HepG2 (cell line): ENCODE measurements around the gene ATP6V1F. TPM values are rescaled to one million over a fixed set of nuclear protein-coding genes. Genes with fewer than 3 reads are reported as not detected.

Experiments used
- ATAC-seq: fragments of 200-7000 bp; cut with Tn5 transposase; 3 replicates; pipeline ENCODE4 v1.9.1; 2020; ENCODE audit warnings: mild to moderate bottlenecking, moderate library complexity
- BruUV-seq: library from RNA; stranded (reverse); fragments of 400-500 nt; replicated peaks from 2 replicates; lab custom pipeline; 2021; lab: Mats Ljungman, UMichigan
- CTCF ChIA-PET: fragments of 300-600 bp; formaldehyde crosslinking; extraction: SDS; loops from one replicate; lab custom pipeline; 2021; ENCODE audit warnings: low total read pairs, inconsistent platforms, low intra/inter-chr PET ratio; lab: Yijun Ruan, JAX
- POLR2A ChIA-PET: fragments of 350-600 bp; sonication (Branson Sonifier 250); formaldehyde crosslinking; loops from one replicate; lab custom pipeline; 2020; ENCODE audit warnings: antibody characterized with exemption, inconsistent platforms; lab: Yijun Ruan, JAX
- DNase-seq: peaks from one replicate; pipeline ENCODE4 v3.0.0-alpha.2; 2015; ENCODE audit warnings: low spot score
- FAIRE-seq: peaks from 3 replicates; lab custom pipeline; 2011; peaks lifted over from hg19 to GRCh38; lab: Jason Lieb, UNC
- H2AFZ ChIP-seq: one replicate; pipeline ENCODE4 v1.6.1; 2011; ENCODE audit warnings: low read length, inconsistent platforms
- H3K27ac ChIP-seq: fragments of 300-600 bp; 3 replicates; pipeline ENCODE4 v1.8.0; 2011; ENCODE audit warnings: mixed run types, mild to moderate bottlenecking, mixed read lengths, low read length, inconsistent platforms; ENCODE audit not compliant: insufficient read depth; ENCODE audit errors: extremely low read length
- H3K27me3 ChIP-seq, 2 experiments: fragments of 200-600 bp in 1 of 2; 2 replicates in 1 of 2; 3 replicates in 1 of 2; pipeline versions ENCODE4 v1.6.0 to v1.8.0; 2011; ENCODE audit warnings: low read length in 2 of 2, mild to moderate bottlenecking in 2 of 2, moderate library complexity in 2 of 2, inconsistent platforms in 1 of 2; ENCODE audit not compliant: insufficient read depth in 2 of 2, control insufficient read depth in 1 of 2
- H3K36me3 ChIP-seq, 2 experiments: fragments of 200-600 bp in 1 of 2; replicated peaks in 1 of 2; 2 replicates in 1 of 2; 3 replicates in 1 of 2; pipeline versions ENCODE4 v1.5.1 to v1.8.0; 2011; ENCODE audit warnings: low read length in 2 of 2, inconsistent platforms in 1 of 2; ENCODE audit not compliant: insufficient read depth in 2 of 2, control insufficient read depth in 1 of 2
- H3K4me1 ChIP-seq: 2 replicates; pipeline ENCODE4 v1.5.1; 2012; ENCODE audit warnings: low read length, inconsistent platforms; ENCODE audit not compliant: insufficient read depth
- H3K4me2 ChIP-seq: 2 replicates; pipeline ENCODE4 v1.6.0; 2011; ENCODE audit warnings: low read depth, low read length, inconsistent platforms
- H3K4me3 ChIP-seq, 3 experiments: fragments of 200-600 bp in 1 of 3; sonication (generic), shearing (Covaris generic) in 1 of 3; replicated peaks in 1 of 3; 2 replicates each; pipeline ENCODE4 v1.5.1; 2011 to 2016; ENCODE audit warnings: low read length in 3 of 3, inconsistent platforms in 2 of 3, low read depth in 2 of 3, mild to moderate bottlenecking in 2 of 3, control low read depth in 1 of 3, mixed read lengths in 1 of 3; ENCODE audit not compliant: insufficient read depth in 1 of 3
- H3K79me2 ChIP-seq: one replicate; pipeline ENCODE4 v1.6.1; 2011; ENCODE audit warnings: low read length, inconsistent platforms; ENCODE audit not compliant: insufficient read depth
- H3K9ac ChIP-seq: 2 replicates; pipeline ENCODE4 v1.6.0; 2011; ENCODE audit warnings: mild to moderate bottlenecking, low read depth, low read length, inconsistent platforms; ENCODE audit not compliant: insufficient read depth
- H3K9me3 ChIP-seq: 2 replicates; pipeline ENCODE4 v1.5.1; 2012; ENCODE audit warnings: mild to moderate bottlenecking, low read length
- H4K20me1 ChIP-seq: 2 replicates; pipeline ENCODE4 v1.6.0; 2011; ENCODE audit warnings: inconsistent platforms, mild to moderate bottlenecking, low read length, moderate library complexity; ENCODE audit not compliant: insufficient read depth
- ADNP ChIP-seq: sonication (generic); formaldehyde crosslinking; IDR thresholded peaks from 2 replicates; pipeline ENCODE4 v1.4.0; 2020; ENCODE audit warnings: missing genetic modification reagents
- ATM ChIP-seq: fragments of 450-650 bp; IDR thresholded peaks from 2 replicates; pipeline ENCODE4 v1.7.1; 2017; ENCODE audit warnings: mild to moderate bottlenecking, borderline replicate concordance
- FOXC1 ChIP-seq: sonication (generic); formaldehyde crosslinking; IDR thresholded peaks from 2 replicates; pipeline ENCODE4 v1.8.0; 2022; ENCODE audit warnings: mild to moderate bottlenecking, missing genetic modification reagents, borderline replicate concordance
- NPAS2 ChIP-seq: sonication (generic); formaldehyde crosslinking; IDR thresholded peaks from 2 replicates; pipeline ENCODE4 v1.8.0; 2022; ENCODE audit warnings: mild to moderate bottlenecking, missing genetic modification reagents, borderline replicate concordance
- RBM22 ChIP-seq: fragments of 200-400 bp; formaldehyde crosslinking; optimal IDR thresholded peaks from 2 replicates; pipeline ENCODE3; 2017; ENCODE audit warnings: mild to moderate bottlenecking, low read length, moderate library complexity
- RCOR2 ChIP-seq: IDR thresholded peaks from 2 replicates; pipeline ENCODE4 v1.6.1; 2016; ENCODE audit warnings: missing biosample characterization, missing genetic modification reagents
- TOE1 ChIP-seq: sonication (generic); formaldehyde crosslinking; IDR thresholded peaks from 2 replicates; pipeline ENCODE4 v1.4.0; 2020; ENCODE audit warnings: mild to moderate bottlenecking, missing genetic modification reagents
- ZNF350 ChIP-seq: sonication (generic); formaldehyde crosslinking; IDR thresholded peaks from 2 replicates; pipeline ENCODE4 v1.4.0; 2020; ENCODE audit warnings: mild to moderate bottlenecking, low read depth, missing genetic modification reagents, borderline replicate concordance
- ZNF552 ChIP-seq: sonication (generic); formaldehyde crosslinking; IDR thresholded peaks from 2 replicates; pipeline ENCODE4 v1.9.0; 2022; ENCODE audit warnings: missing genetic modification reagents, mild to moderate bottlenecking, borderline replicate concordance
- ZNF558 ChIP-seq: sonication (generic); formaldehyde crosslinking; IDR thresholded peaks from 2 replicates; pipeline ENCODE4 v1.9.0; 2022; ENCODE audit warnings: mild to moderate bottlenecking, missing genetic modification reagents, borderline replicate concordance
- ZNF773 ChIP-seq: sonication (generic); formaldehyde crosslinking; IDR thresholded peaks from 2 replicates; pipeline ENCODE4 v1.4.0; 2020; ENCODE audit warnings: missing genetic modification reagents, borderline replicate concordance
- WGBS: methylation state at CpG from one replicate; pipeline ENCODE4 v1.1.6; 2017; ENCODE audit warnings: low lambda C conversion rate; 5-methylcytosine and 5-hydroxymethylcytosine counted together
- in situ Hi-C: cut with HindIII; loops from 2 replicates; pipeline ENCODE4 v1.10.0; 2017; ENCODE audit warnings: low pct_unique_long_range_greater_than_20kb; ENCODE audit not compliant: extremely low pct_ligation_motif_present
- intact Hi-C: fragments of 100-400 bp; cut with micrococcal nuclease; formaldehyde crosslinking; loops from one replicate; pipeline ENCODE4 v1.10.0; 2022; ENCODE audit not compliant: unreplicated experiment
- polyA plus RNA-seq, 8 experiments: library from polyadenylated mRNA; depleted of rRNA in 3 of 8; stranded (reverse) in 7 of 8; unstranded in 1 of 8; fragments of >200 nt; fragmentation: Illumina TruSeq in 4 of 8; extraction: Trizol in 4 of 8; gene quantifications; 2 replicates each; pipeline versions ENCODE4 v1.2.1 to v1.2.3, GENCODE V29; 2011 to 2016; ENCODE audit warnings: low read depth in 4 of 8, missing spikeins in 1 of 8, mixed read lengths in 1 of 8; ENCODE audit not compliant: insufficient read depth in 1 of 8
- total RNA-seq, 5 experiments: library from RNA; depleted of rRNA; stranded (reverse); fragments of >200 nt; fragmentation: Illumina TruSeq; extraction: Trizol; gene quantifications; 2 replicates each; pipeline ENCODE4 v1.2.3, GENCODE V29; 2016; ENCODE audit warnings: low read depth in 1 of 5
- TF ChIP-seq, protein P1 (sequence below): sonication (generic); formaldehyde crosslinking; IDR thresholded peaks from 2 replicates; pipeline ENCODE4 v1.4.0; 2020; ENCODE audit warnings: missing genetic modification reagents
- TF ChIP-seq, protein P2 (sequence below): sonication (generic); formaldehyde crosslinking; conservative IDR thresholded peaks from 2 replicates; pipeline ENCODE4 v1.8.0; 2022; ENCODE audit warnings: missing genetic modification reagents
- TF ChIP-seq, protein P3 (sequence below): sonication (generic); formaldehyde crosslinking; IDR thresholded peaks from 2 replicates; pipeline ENCODE4 v1.8.0; 2022; ENCODE audit warnings: mild to moderate bottlenecking, missing genetic modification reagents, moderate library complexity
- TF ChIP-seq, protein P4 (sequence below): sonication (generic); formaldehyde crosslinking; conservative IDR thresholded peaks from 2 replicates; pipeline ENCODE4 v1.8.1; 2023; ENCODE audit warnings: missing genetic modification reagents
- TF ChIP-seq, protein P5 (sequence below): IDR thresholded peaks from 2 replicates; pipeline ENCODE4 v1.6.1; 2018; ENCODE audit warnings: missing genetic modification reagents

Gene ATP6V1F
- total and polyA plus RNA-seq, 2 of the 13 experiments (the other 11 are each of a cell fraction or from before 2014, with no cell fraction given): 87.2 to 132 TPM

DNA sequence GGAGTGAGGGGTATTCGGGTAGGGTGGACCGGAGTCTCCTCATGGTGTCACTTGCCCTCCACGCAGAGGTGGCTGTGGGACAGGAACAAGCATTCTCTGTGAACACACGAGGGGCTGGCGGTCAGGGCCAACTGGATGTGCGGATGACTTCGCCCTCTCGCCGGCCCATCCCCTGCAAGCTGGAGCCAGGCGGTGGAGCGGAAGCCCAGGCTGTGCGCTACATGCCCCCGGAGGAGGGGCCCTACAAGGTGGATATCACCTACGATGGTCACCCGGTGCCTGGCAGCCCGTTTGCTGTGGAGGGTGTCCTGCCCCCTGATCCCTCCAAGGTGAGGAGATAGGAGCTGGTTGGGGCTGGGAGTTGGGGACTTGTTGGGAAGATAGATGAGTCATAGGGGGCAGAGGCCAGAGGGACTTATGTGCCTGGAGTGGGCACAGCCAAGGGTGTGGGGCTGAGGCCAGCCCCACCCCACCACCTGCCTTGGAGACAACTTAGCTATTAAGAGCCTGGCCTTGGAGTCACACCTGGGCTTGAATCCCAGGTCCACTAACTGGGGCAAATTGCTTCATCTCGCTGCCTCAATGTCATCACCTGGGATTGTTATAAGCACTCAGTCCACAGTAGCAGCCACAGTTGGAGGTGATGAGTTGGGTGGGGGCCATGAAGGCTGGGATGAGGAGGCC lies 18.6 kb upstream of the ATP6V1F start:
- Histone ChIP-seq H3K27me3 (peaks cover 5 to 12% of the 10 kb centered on the region in 2 experiments; a peak in 2 of 5 replicates), H3K9me3 (no peaks in the 10 kb centered on the region), H3K4me2 (no peak overlapping the region), H3K4me3 (no peak overlapping the region), H3K4me1 (peaks cover 11% of the 10 kb centered on the region), H2AFZ (no peak overlapping the region), H3K79me2 (no peaks in the 10 kb centered on the region), H3K27ac (no peak overlapping the region), H3K9ac (no peak overlapping the region), H4K20me1 (no peaks in the 10 kb centered on the region), H3K36me3 (no peaks in the 10 kb centered on the region)
- in situ Hi-C loops: no loop called here
- ChIA-PET POLR2A (no interaction called here), CTCF (interaction anchor here (3.0 kb wide), 1 partner anchor 40 kb away, joined by 13 read pairs; no protein-coding TSS in a partner anchor)
- no peak for DNase-seq
- TF ChIP-seq, protein P1, sequence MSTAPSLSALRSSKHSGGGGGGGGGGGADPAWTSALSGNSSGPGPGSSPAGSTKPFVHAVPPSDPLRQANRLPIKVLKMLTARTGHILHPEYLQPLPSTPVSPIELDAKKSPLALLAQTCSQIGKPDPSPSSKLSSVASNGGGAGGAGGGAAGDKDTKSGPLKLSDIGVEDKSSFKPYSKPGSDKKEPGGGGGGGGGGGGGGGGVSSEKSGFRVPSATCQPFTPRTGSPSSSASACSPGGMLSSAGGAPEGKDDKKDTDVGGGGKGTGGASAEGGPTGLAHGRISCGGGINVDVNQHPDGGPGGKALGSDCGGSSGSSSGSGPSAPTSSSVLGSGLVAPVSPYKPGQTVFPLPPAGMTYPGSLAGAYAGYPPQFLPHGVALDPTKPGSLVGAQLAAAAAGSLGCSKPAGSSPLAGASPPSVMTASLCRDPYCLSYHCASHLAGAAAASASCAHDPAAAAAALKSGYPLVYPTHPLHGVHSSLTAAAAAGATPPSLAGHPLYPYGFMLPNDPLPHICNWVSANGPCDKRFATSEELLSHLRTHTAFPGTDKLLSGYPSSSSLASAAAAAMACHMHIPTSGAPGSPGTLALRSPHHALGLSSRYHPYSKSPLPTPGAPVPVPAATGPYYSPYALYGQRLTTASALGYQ (CRISPR knock-in tag): no peak
- TF ChIP-seq RCOR2 (CRISPR knock-in tag) (no peak), ATM (no peak), RBM22 (no peak), ZNF552 (CRISPR knock-in tag) (no peak), ZNF350 (CRISPR knock-in tag) (no peak), TOE1 (no peak), NPAS2 (CRISPR knock-in tag) (no peak), ZNF773 (CRISPR knock-in tag) (no peak), ADNP (CRISPR knock-in tag) (no peak), FOXC1 (CRISPR knock-in tag) (no peak), ZNF558 (no peak)
- TF ChIP-seq, protein P2, sequence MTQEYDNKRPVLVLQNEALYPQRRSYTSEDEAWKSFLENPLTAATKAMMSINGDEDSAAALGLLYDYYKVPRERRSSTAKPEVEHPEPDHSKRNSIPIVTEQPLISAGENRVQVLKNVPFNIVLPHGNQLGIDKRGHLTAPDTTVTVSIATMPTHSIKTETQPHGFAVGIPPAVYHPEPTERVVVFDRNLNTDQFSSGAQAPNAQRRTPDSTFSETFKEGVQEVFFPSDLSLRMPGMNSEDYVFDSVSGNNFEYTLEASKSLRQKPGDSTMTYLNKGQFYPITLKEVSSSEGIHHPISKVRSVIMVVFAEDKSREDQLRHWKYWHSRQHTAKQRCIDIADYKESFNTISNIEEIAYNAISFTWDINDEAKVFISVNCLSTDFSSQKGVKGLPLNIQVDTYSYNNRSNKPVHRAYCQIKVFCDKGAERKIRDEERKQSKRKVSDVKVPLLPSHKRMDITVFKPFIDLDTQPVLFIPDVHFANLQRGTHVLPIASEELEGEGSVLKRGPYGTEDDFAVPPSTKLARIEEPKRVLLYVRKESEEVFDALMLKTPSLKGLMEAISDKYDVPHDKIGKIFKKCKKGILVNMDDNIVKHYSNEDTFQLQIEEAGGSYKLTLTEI (CRISPR knock-in tag): no peak
- TF ChIP-seq, protein P3, sequence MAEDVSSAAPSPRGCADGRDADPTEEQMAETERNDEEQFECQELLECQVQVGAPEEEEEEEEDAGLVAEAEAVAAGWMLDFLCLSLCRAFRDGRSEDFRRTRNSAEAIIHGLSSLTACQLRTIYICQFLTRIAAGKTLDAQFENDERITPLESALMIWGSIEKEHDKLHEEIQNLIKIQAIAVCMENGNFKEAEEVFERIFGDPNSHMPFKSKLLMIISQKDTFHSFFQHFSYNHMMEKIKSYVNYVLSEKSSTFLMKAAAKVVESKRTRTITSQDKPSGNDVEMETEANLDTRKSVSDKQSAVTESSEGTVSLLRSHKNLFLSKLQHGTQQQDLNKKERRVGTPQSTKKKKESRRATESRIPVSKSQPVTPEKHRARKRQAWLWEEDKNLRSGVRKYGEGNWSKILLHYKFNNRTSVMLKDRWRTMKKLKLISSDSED (CRISPR knock-in tag): no peak
- TF ChIP-seq, protein P4, sequence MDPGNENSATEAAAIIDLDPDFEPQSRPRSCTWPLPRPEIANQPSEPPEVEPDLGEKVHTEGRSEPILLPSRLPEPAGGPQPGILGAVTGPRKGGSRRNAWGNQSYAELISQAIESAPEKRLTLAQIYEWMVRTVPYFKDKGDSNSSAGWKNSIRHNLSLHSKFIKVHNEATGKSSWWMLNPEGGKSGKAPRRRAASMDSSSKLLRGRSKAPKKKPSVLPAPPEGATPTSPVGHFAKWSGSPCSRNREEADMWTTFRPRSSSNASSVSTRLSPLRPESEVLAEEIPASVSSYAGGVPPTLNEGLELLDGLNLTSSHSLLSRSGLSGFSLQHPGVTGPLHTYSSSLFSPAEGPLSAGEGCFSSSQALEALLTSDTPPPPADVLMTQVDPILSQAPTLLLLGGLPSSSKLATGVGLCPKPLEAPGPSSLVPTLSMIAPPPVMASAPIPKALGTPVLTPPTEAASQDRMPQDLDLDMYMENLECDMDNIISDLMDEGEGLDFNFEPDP: no peak
- TF ChIP-seq, protein P5, sequence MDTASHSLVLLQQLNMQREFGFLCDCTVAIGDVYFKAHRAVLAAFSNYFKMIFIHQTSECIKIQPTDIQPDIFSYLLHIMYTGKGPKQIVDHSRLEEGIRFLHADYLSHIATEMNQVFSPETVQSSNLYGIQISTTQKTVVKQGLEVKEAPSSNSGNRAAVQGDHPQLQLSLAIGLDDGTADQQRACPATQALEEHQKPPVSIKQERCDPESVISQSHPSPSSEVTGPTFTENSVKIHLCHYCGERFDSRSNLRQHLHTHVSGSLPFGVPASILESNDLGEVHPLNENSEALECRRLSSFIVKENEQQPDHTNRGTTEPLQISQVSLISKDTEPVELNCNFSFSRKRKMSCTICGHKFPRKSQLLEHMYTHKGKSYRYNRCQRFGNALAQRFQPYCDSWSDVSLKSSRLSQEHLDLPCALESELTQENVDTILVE: no peak
- FAIRE-seq: no peak
- intact Hi-C loops: no loop called here
- WGBS: 69% methylated on average over 4 of the region's 17 CpGs
- BruUV-seq: no TSS peak
- ATAC-seq: no peak
